IMR-90 (cell line): ENCODE results near the gene HTT. TPM values are rescaled to one million over a fixed set of nuclear protein-coding genes. Genes with fewer than 3 reads are reported as not detected.

Experiments used
- ATAC-seq: fragments of 200-7000 bp; cut with Tn5 transposase; 2 replicates; pipeline ENCODE4 v1.9.1; 2020; ENCODE audit warnings: low read depth, mild to moderate bottlenecking, moderate library complexity
- BruUV-seq: library from RNA; stranded (reverse); fragments of 400-500 nt; replicated peaks from 2 replicates; lab custom pipeline; 2021; lab: Mats Ljungman, UMichigan
- CTCF ChIA-PET: fragments of 300-600 bp; formaldehyde crosslinking; extraction: SDS; loops from one replicate; lab custom pipeline; 2021; ENCODE audit warnings: antibody characterized with exemption; lab: Yijun Ruan, JAX
- POLR2A ChIA-PET: fragments of 300-600 bp; sonication (Branson Sonifier 250); formaldehyde crosslinking; loops from one replicate; lab custom pipeline; 2022; ENCODE audit warnings: antibody characterized with exemption; ENCODE audit not compliant: unreplicated experiment; lab: Charles Lee
- DNase-seq: peaks from one replicate; pipeline ENCODE4 v3.0.0; 2013
- H2AFZ ChIP-seq: replicated peaks from 2 replicates; pipeline ENCODE3; 2013; ENCODE audit warnings: low read length, mild to moderate bottlenecking; ENCODE audit not compliant: poor library complexity
- H2AK5ac ChIP-seq: 2 replicates; pipeline ENCODE4 v1.6.1; 2013; ENCODE audit warnings: low read depth, low read length, inconsistent platforms
- H2AK9ac ChIP-seq: replicated peaks from 2 replicates; pipeline ENCODE3; 2013; ENCODE audit warnings: mild to moderate bottlenecking, low read depth, low read length, moderate library complexity; ENCODE audit not compliant: poor library complexity
- H2BK120ac ChIP-seq: 2 replicates; pipeline ENCODE4 v1.6.1; 2013; ENCODE audit warnings: low read depth, low read length, inconsistent platforms
- H2BK15ac ChIP-seq: 3 replicates; pipeline ENCODE4 v1.6.1; 2013; ENCODE audit warnings: low read depth, low read length, inconsistent platforms
- H2BK20ac ChIP-seq: 2 replicates; pipeline ENCODE4 v1.6.1; 2013; ENCODE audit warnings: low read depth, mild to moderate bottlenecking, inconsistent platforms, low read length, moderate library complexity
- H2BK5ac ChIP-seq: 2 replicates; pipeline ENCODE4 v1.6.1; 2013; ENCODE audit warnings: mild to moderate bottlenecking, low read depth, low read length, inconsistent platforms; ENCODE audit not compliant: poor library complexity, severe bottlenecking
- H3K14ac ChIP-seq: replicated peaks from 2 replicates; pipeline ENCODE4 v1.6.1; 2013; ENCODE audit warnings: low read depth, low read length, inconsistent platforms
- H3K18ac ChIP-seq: 2 replicates; pipeline ENCODE4 v1.6.1; 2013; ENCODE audit warnings: low read depth, low read length, control low read depth
- H3K23ac ChIP-seq: 2 replicates; pipeline ENCODE4 v1.6.1; 2013; ENCODE audit warnings: low read depth, low read length, inconsistent platforms
- H3K27ac ChIP-seq: 2 replicates; pipeline ENCODE4 v1.5.1; 2013; ENCODE audit warnings: mild to moderate bottlenecking, control low read depth, low read length; ENCODE audit not compliant: insufficient read depth
- H3K27me3 ChIP-seq: 2 replicates; pipeline ENCODE4 v1.6.1; 2013; ENCODE audit warnings: low read length; ENCODE audit not compliant: control insufficient read depth, insufficient read depth
- H3K36me3 ChIP-seq: 2 replicates; pipeline ENCODE4 v1.6.1; 2013; ENCODE audit warnings: low read length, mixed read lengths; ENCODE audit not compliant: control insufficient read depth, insufficient read depth
- H3K4ac ChIP-seq: 2 replicates; pipeline ENCODE4 v1.6.1; 2013; ENCODE audit warnings: low read depth, low read length, inconsistent platforms
- H3K4me1 ChIP-seq: 2 replicates; pipeline ENCODE4 v1.6.1; 2013; ENCODE audit warnings: low read length, mixed read lengths; ENCODE audit not compliant: control insufficient read depth, insufficient read depth
- H3K4me2 ChIP-seq: 2 replicates; pipeline ENCODE4 v1.6.1; 2013; ENCODE audit warnings: low read depth, mild to moderate bottlenecking, control low read depth, low read length, moderate library complexity
- H3K4me3 ChIP-seq: 2 replicates; pipeline ENCODE4 v1.5.1; 2013; ENCODE audit warnings: low read depth, mild to moderate bottlenecking, control low read depth, low read length, moderate library complexity; ENCODE audit not compliant: insufficient read depth
- H3K56ac ChIP-seq: 2 replicates; pipeline ENCODE4 v1.6.1; 2013; ENCODE audit warnings: low read length, inconsistent platforms; ENCODE audit not compliant: insufficient read depth; ENCODE audit errors: extremely low read depth
- H3K79me1 ChIP-seq, 2 experiments: 2 replicates each; pipeline ENCODE4 v1.6.1; 2013; ENCODE audit warnings: low read length in 2 of 2, inconsistent platforms in 1 of 2, low read depth in 1 of 2
- H3K9ac ChIP-seq: 2 replicates; pipeline ENCODE4 v1.6.1; 2013; ENCODE audit warnings: low read depth, low read length, control low read depth
- H3K9me1 ChIP-seq: 2 replicates; pipeline ENCODE4 v1.6.1; 2013; ENCODE audit warnings: low read length, inconsistent platforms; ENCODE audit not compliant: insufficient read depth
- H3K9me3 ChIP-seq: 2 replicates; pipeline ENCODE4 v1.6.1; 2013; ENCODE audit warnings: low read length; ENCODE audit not compliant: control insufficient read depth, insufficient read depth
- H4K20me1 ChIP-seq: 2 replicates; pipeline ENCODE4 v1.6.1; 2013; ENCODE audit warnings: low read length, inconsistent platforms; ENCODE audit not compliant: insufficient read depth
- H4K5ac ChIP-seq: 2 replicates; pipeline ENCODE4 v1.6.1; 2013; ENCODE audit warnings: mild to moderate bottlenecking, low read depth, low read length, control low read depth
- H4K8ac ChIP-seq, 2 experiments: 2 replicates each; pipeline ENCODE4 v1.6.1; 2013; ENCODE audit warnings: low read depth in 2 of 2, low read length in 2 of 2, control low read depth in 1 of 2, inconsistent platforms in 1 of 2
- H4K91ac ChIP-seq: 2 replicates; pipeline ENCODE4 v1.6.1; 2013; ENCODE audit warnings: low read depth, low read length, inconsistent platforms; ENCODE audit not compliant: insufficient read depth
- CEBPB ChIP-seq: IDR thresholded peaks from 2 replicates; pipeline ENCODE4 v1.6.1; 2012; ENCODE audit warnings: low read depth, low read length, improper control_type of control experiment
- CHD1 ChIP-seq: IDR thresholded peaks from 2 replicates; pipeline ENCODE4 v1.6.1; 2012; ENCODE audit warnings: low read depth, low read length, improper control_type of control experiment
- NFE2L2 ChIP-seq: fragments of 150-350 bp; IDR thresholded peaks from 2 replicates; pipeline ENCODE4 v1.6.1; 2016; ENCODE audit warnings: low read depth, mild to moderate bottlenecking, low read length
- SMC3 ChIP-seq: fragments of 150-350 bp; IDR thresholded peaks from 2 replicates; pipeline ENCODE4 v1.6.1; 2016; ENCODE audit warnings: low read depth, mild to moderate bottlenecking, antibody characterized with exemption, low read length, moderate library complexity
- WGBS, 2 experiments: methylation state at CpG; one replicate each; pipeline versions ENCODE4 v1.1.5 to v1.1.7; 2013; ENCODE audit warnings: missing lambda C conversion rate in 2 of 2; ENCODE audit not compliant: insufficient read length in 1 of 2; ENCODE audit errors: extremely low coverage in 2 of 2; 5-methylcytosine and 5-hydroxymethylcytosine counted together
- dilution Hi-C: fragments of 300-500 bp; cut with HindIII; formaldehyde crosslinking; loops from one replicate; pipeline ENCODE4 v1.14.3; 2018; ENCODE audit warnings: low sequenced_read_pairs; ENCODE audit not compliant: unreplicated experiment
- in situ Hi-C: fragments of 300-500 bp; cut with MboI; formaldehyde crosslinking; loops from 3 replicates; pipeline ENCODE4 v1.14.3; 2019; ENCODE audit warnings: low sequenced_read_pairs, inconsistent platforms, mixed read lengths
- intact Hi-C: fragments of 100-400 bp; cut with micrococcal nuclease; formaldehyde crosslinking; loops from 2 replicates; pipeline ENCODE4 v1.10.0; 2022
- polyA plus RNA-seq, 3 experiments: library from polyadenylated mRNA; depleted of rRNA; stranded (reverse); fragments of >200 nt; gene quantifications; 2 replicates each; pipeline ENCODE4 v1.2.3, GENCODE V29; 2012; ENCODE audit warnings: low replicate concordance in 1 of 3
- total RNA-seq: library from RNA; depleted of rRNA; stranded (reverse); fragments of >200 nt; gene quantifications from 2 replicates; pipeline ENCODE4 v1.2.3, GENCODE V29; 2012

Gene HTT
- total and polyA plus RNA-seq, 2 of the 4 experiments (the other 2 are of a cell fraction): 11.6 to 14.3 TPM

- Histone ChIP-seq H3K4ac (no peak overlapping the region), H4K20me1 (no peaks in the 10 kb centered on the region), H2AK9ac (no peak overlapping the region), H3K27me3 (no peaks in the 10 kb centered on the region), H2BK5ac (no peak overlapping the region), H3K36me3 (peaks cover 38% of the 10 kb centered on the region), H3K4me1 (no peaks in the 10 kb centered on the region), H3K9me3 (no peaks in the 10 kb centered on the region), H2BK120ac (no peak overlapping the region), H4K8ac (no peak overlapping the region), H3K9me1 (peaks cover 4% of the 10 kb centered on the region; the same call in 1 of the 2 replicates), H2BK20ac (no peak overlapping the region), H3K56ac (no peak overlapping the region), H3K18ac (no peak overlapping the region), H4K5ac (no peak overlapping the region), H2AK5ac (no peak overlapping the region), H3K4me3 (no peak overlapping the region), H4K91ac (no peak overlapping the region), H3K23ac (no peak overlapping the region), H3K4me2 (no peak overlapping the region), H3K79me1 (peaks cover 8 to 16% of the 10 kb centered on the region in 2 experiments; a peak in 2 of 4 replicates), H2BK15ac (no peak overlapping the region), H3K9ac (no peak overlapping the region), H3K27ac (no peak overlapping the region), H3K14ac (no peak overlapping the region), H2AFZ (no peak overlapping the region)
- BruUV-seq: no TSS peak
- dilution Hi-C loops (no loop called here), intact Hi-C loops (no loop called here), in situ Hi-C loops (no loop called here)
- TF ChIP-seq CEBPB: peak; percentile 93
- TF ChIP-seq NFE2L2: no peak
- no peak for TF ChIP-seq CHD1
- TF ChIP-seq SMC3: no peak
- ChIA-PET POLR2A (no interaction called here), CTCF (no interaction called here)
- peak; percentile 65 for DNase-seq
- WGBS, 2 experiments: no CpG with 5 or more reads among the region's 1 CpG
- peak; percentile 46; the same call in 1 of the 2 replicates for ATAC-seq
Observed at GRCh38 chr4:3128976-3129375, 54.5 kb downstream of the HTT start.
